Adipocyte (in vitro differentiated cells): ENCODE results near the gene BEAN1.

ENCODE experiments used
- DNase-seq: peaks from one replicate; pipeline ENCODE4 v3.0.0-alpha.2; 2015; ENCODE audit warnings: low read depth
- H3K27me3 ChIP-seq: replicated peaks from 2 replicates; pipeline ENCODE4 v1.7.0; 2013; ENCODE audit warnings: mild to moderate bottlenecking, low read length, moderate library complexity; ENCODE audit not compliant: control insufficient read depth, insufficient read depth
- H3K36me3 ChIP-seq: 2 replicates; pipeline ENCODE4 v1.7.0; 2013; ENCODE audit warnings: low read length, mild to moderate bottlenecking, moderate library complexity; ENCODE audit not compliant: control insufficient read depth, insufficient read depth, severe bottlenecking
- H3K4me1 ChIP-seq: 2 replicates; pipeline ENCODE4 v1.7.0; 2013; ENCODE audit warnings: mild to moderate bottlenecking, low read length, moderate library complexity; ENCODE audit not compliant: control insufficient read depth, insufficient read depth
- H3K4me3 ChIP-seq: 2 replicates; pipeline ENCODE4 v1.7.0; 2013; ENCODE audit warnings: mild to moderate bottlenecking, low read length, moderate library complexity
- H3K9ac ChIP-seq: 2 replicates; pipeline ENCODE4 v1.7.0; 2013; ENCODE audit warnings: mild to moderate bottlenecking, low read length, moderate library complexity
- H3K9me3 ChIP-seq: 2 replicates; pipeline ENCODE4 v1.7.0; 2013; ENCODE audit warnings: mild to moderate bottlenecking, low read length, moderate library complexity; ENCODE audit not compliant: control insufficient read depth

Gene BEAN1

DNA sequence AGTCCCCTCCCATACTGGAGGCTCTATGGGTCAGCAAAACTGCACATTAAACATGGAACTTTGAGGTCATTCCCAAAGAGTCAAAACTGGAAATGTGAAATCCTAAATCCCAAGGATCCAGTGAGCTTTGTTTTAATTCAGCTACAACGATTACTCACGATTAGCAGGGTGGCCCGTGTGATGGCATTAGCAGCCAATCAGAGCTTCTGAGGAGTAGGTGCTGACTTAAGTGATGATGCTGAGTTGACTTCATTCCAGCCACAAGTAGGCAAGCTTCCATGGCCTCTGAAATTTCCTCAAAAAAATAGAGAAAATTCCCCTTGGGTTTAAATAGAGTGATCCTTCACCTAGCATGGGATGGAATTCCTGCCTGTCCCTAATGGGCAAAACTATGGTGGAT lies 28.1 kb upstream of the BEAN1 start:
- H3K9me3 ChIP-seq = no peaks in the 10 kb centered on the region
- no peaks in the 10 kb centered on the region for H3K4me1 ChIP-seq
- H3K36me3 ChIP-seq = no peaks in the 10 kb centered on the region
- no peak overlapping the region for H3K4me3 ChIP-seq
- DNase-seq = no peak
- H3K9ac ChIP-seq = no peak overlapping the region
- H3K27me3 ChIP-seq = peaks cover 12% of the 10 kb centered on the region

DNA sequence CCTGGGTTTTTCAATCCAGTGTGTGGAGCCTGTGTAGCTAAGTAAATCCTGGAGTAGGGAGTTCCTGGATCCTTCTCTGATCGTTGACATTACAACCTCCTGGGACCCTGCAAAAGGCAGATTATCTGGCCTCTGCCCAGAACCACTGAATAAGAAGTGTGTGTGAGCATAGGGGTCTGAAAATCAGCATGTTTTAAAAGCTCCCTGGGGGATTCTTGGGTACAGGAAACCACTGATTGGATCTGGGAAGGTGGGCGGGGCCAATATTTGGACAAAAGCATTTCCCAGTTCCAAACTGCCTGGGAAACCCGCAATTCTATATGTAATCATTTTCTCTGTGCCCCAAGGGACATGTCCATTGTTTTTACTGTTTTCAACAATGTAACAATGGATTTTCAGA lies 27.2 kb upstream of the BEAN1 start:
- Histone ChIP-seq H3K36me3 (no peaks in the 10 kb centered on the region), H3K4me3 (no peak overlapping the region), H3K27me3 (peaks cover 15% of the 10 kb centered on the region), H3K9me3 (peaks cover under 1% of the 10 kb centered on the region), H3K9ac (no peak overlapping the region), H3K4me1 (no peaks in the 10 kb centered on the region)
- DNase-seq = no peak

DNA sequence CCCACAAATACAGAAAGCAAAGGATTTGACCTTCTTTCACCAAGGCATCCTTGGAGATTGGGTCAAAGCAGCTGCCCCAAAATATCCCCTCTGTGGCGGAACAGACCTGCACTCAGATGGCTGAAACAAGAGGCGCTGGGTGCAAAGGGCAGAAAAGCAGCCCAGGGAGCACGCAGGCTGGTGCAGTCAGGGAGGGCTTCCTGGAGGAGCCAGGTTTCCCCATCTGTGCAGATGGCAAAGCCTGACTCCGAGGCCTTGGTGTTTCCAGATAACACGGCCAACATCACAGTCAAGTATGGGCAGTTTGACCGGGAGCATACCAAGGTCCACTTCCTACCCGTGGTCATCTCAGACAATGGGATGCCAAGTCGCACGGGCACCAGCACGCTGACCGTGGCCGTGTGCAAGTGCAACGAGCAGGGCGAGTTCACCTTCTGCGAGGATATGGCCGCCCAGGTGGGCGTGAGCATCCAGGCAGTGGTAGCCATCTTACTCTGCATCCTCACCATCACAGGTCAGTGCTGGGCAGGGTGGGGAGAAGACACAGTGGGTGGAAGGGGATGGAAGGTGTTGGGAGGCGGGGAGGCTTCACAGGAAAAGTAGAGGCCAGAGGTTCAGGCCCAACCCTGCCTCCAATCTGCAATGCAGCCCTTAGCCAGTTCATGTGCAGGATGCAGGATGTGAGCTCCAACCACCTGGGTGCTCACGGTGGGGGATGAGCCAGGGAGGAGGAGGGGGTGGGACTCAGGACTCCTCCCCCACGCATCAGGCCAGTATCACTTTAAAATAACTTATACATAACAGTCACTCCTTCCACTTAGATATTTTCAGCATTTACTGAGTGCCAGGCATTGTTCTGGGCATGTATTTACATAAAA lies 26.4 kb upstream of the BEAN1 start:
- H3K36me3 ChIP-seq = no peaks in the 10 kb centered on the region
- DNase-seq = no peak
- H3K27me3 ChIP-seq = peaks cover 19% of the 10 kb centered on the region
- no peak overlapping the region for H3K9ac ChIP-seq
- H3K4me1 ChIP-seq = no peaks in the 10 kb centered on the region
- no peak overlapping the region for H3K4me3 ChIP-seq
- H3K9me3 ChIP-seq = peaks cover 5% of the 10 kb centered on the region

DNA sequence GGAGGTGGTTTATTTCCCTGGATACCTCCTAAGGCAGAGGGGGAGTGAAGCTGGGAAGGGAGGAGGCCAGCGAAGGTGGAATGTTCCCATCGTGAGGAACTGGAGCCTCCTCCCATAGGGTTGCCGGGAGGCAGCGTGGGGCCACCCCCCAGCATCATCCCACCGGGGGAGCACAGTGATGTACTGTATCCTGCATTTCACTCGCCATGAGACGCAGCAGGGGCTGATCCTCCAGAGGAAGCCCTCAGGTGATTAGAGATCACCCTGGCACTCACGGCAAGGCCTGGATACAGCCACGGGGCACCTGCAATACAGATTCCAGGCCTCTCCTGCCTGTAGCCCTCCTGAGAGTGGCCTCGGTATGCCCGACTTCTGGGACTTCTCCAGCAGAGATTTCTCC lies 25.5 kb upstream of the BEAN1 start:
- no peak for DNase-seq
- peaks cover 25% of the 10 kb centered on the region for H3K27me3 ChIP-seq
- no peak overlapping the region for H3K4me3 ChIP-seq
- H3K36me3 ChIP-seq = no peaks in the 10 kb centered on the region
- peaks cover 5% of the 10 kb centered on the region for H3K9me3 ChIP-seq
- peaks cover under 1% of the 10 kb centered on the region for H3K4me1 ChIP-seq
- H3K9ac ChIP-seq = no peak overlapping the region

DNA sequence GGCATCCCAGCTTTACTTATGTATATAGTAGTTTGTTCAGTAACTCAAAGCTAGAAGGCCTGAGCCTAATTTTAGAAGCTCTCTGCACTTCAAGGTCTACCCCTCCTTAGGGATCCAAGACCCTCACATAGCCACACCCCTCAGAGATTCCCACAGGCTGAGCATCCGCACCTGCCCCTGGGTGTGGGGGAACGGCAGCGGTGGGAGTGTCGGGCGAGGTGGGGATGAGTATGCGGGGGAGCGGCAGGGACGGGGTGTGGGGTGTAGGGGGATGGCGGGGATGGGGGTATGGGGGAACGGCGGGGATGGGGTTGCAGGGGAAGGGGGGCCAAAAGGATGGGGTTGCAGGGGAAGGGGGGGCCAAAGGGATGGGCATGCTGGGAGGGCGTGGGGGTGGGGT lies 24.9 kb upstream of the BEAN1 start:
- Histone ChIP-seq H3K36me3 (no peaks in the 10 kb centered on the region), H3K9ac (no peak overlapping the region), H3K4me1 (peaks cover 6% of the 10 kb centered on the region), H3K4me3 (no peak overlapping the region), H3K27me3 (peaks cover 25% of the 10 kb centered on the region), H3K9me3 (peaks cover 5% of the 10 kb centered on the region)
- no peak for DNase-seq

DNA sequence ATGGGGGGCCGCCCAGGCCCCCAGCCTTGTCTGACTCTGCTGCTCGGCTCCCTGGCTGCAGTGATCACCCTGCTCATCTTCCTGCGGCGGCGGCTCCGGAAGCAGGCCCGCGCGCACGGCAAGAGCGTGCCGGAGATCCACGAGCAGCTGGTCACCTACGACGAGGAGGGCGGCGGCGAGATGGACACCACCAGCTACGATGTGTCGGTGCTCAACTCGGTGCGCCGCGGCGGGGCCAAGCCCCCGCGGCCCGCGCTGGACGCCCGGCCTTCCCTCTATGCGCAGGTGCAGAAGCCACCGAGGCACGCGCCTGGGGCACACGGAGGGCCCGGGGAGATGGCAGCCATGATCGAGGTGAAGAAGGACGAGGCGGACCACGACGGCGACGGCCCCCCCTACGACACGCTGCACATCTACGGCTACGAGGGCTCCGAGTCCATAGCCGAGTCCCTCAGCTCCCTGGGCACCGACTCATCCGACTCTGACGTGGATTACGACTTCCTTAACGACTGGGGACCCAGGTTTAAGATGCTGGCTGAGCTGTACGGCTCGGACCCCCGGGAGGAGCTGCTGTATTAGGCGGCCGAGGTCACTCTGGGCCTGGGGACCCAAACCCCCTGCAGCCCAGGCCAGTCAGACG lies 24.4 kb upstream of the BEAN1 start:
- Histone ChIP-seq H3K36me3 (no peaks in the 10 kb centered on the region), H3K27me3 (peaks cover 25% of the 10 kb centered on the region), H3K9ac (no peak overlapping the region), H3K9me3 (peaks cover 5% of the 10 kb centered on the region), H3K4me1 (peaks cover 6% of the 10 kb centered on the region), H3K4me3 (no peak overlapping the region)
- no peak for DNase-seq

DNA sequence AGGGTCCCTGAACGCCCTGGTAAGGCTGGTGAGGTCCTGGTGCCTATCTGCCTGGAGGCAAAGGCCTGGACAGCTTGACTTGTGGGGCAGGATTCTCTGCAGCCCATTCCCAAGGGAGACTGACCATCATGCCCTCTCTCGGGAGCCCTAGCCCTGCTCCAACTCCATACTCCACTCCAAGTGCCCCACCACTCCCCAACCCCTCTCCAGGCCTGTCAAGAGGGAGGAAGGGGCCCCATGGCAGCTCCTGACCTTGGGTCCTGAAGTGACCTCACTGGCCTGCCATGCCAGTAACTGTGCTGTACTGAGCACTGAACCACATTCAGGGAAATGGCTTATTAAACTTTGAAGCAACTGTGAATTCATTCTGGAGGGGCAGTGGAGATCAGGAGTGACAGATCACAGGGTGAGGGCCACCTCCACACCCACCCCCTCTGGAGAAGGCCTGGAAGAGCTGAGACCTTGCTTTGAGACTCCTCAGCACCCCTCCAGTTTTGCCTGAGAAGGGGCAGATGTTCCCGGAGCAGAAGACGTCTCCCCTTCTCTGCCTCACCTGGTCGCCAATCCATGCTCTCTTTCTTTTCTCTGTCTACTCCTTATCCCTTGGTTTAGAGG lies 23.5 kb upstream of the BEAN1 start:
- Histone ChIP-seq H3K4me3 (no peak overlapping the region), H3K4me1 (peaks cover 9% of the 10 kb centered on the region), H3K36me3 (no peaks in the 10 kb centered on the region), H3K9me3 (peaks cover 5% of the 10 kb centered on the region), H3K9ac (no peak overlapping the region), H3K27me3 (peaks cover 25% of the 10 kb centered on the region)
- no peak for DNase-seq

DNA sequence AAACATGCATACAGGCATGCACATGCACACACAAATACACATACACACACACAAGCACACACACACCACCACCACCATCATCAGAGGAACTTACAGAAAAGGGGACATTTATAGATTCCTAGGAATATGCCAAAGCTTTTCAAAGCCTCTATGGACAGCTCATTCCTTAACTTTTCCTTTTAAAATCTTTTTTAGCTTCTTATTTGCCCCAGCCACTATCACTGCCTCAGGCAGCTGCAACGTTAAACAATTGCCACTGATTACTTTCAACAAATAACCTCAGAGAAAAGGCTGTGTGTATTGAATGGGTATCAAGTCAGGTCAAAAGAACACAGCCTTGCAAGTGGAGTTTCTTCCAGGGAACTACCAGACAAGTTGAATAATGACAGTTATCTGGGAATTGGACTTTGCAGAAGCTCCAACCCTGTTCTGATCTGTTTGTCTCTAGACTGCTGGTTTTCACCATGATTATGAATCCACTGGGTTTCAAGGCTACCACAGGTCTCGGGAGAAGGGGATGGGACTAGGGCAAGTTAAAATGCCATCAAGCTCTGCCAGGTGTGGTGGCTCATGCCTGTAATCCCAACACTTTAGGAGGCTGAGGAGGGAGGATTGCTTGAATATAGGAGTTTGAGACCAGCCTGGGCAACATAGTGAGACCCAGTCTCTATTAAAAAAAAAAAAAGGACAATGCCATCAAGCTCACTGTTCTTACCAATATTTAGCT lies 21.9 kb upstream of the BEAN1 start:
- Histone ChIP-seq H3K36me3 (no peaks in the 10 kb centered on the region), H3K4me1 (peaks cover 16% of the 10 kb centered on the region), H3K27me3 (peaks cover 25% of the 10 kb centered on the region), H3K9ac (no peak overlapping the region), H3K9me3 (peaks cover 5% of the 10 kb centered on the region), H3K4me3 (no peak overlapping the region)
- no peak for DNase-seq

DNA sequence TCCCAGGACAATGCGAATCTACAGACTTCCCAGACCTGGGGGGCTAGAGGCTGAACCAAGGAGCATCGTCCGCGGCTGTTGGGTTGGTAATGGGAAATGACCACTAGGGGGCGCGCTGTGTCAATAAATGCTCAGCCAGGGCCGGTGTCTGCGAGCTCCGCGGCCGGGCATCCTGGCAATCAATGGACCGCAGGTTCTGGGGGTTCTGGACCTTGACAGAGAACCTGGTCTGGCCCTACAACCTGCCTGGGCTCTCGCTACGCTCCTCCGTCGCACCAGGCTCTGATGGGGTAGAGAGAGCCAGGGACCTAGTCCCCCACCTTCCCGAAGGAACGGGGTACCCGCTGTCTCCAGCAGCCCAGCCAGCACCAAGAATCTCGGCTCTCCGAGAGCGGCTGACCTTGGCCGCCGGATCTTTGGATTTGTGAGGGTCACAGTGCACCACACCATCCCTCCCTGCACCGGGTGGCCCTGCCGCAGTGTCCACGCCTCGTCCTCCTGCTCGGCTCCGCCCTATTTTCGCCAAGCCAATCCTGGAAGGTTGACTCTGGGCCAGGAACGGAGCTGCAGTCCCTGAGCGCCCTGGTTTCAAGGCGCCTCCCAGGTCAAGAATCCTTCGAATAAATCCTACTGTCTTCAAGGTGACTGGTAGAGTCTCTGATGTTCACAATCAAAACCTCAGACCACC lies 20.4 kb upstream of the BEAN1 start:
- Histone ChIP-seq H3K4me1 (peaks cover 16% of the 10 kb centered on the region), H3K9ac (peak overlapping the region; percentile 58), H3K4me3 (peak overlapping the region; percentile 85), H3K27me3 (peaks cover 25% of the 10 kb centered on the region), H3K9me3 (peaks cover 5% of the 10 kb centered on the region), H3K36me3 (no peaks in the 10 kb centered on the region)
- DNase-seq = peak; percentile 94

DNA sequence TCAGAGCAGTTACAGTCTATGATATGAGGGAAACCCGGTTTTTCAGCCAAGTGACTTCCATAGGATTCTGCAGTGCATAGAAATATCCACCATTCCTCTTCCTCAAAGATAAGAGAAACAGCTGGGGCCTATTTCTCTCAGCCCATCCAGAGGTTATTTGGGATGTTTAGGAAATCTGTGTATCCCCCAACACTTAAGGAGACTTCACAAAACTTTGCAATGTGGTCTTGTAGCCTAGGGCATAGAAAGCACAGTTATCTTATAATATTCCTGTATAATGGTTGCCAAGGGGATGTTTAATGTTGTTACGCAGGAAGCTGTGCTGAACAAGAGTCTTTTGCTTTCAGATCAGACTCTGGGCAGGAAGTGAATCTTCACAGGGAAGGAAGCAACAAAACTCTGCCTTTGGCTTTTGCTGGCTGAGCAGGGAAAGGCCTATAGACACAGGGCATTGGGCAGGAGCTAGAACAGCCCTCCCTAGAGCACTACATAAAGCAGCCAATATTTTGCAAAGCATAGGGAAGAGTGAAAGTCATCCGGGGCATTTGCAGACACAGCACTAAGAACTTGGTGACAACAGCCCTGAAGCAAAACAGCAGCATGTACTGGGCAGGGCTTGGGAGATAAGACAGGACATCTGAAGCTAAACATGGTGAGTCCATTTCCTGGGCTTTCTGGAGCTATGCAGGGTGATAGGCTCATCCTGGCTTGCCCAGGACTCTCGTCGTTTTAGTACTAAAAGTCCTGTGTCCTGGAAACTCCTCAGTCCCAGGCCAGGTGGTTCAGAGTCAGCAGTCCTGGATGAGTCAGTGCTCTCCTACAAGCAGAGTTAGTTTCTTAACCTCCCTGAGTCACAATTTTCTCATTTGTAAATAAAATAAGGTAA lies 18.7 kb upstream of the BEAN1 start:
- Histone ChIP-seq H3K36me3 (no peaks in the 10 kb centered on the region), H3K9ac (peak overlapping the region; percentile 2), H3K27me3 (peaks cover 23% of the 10 kb centered on the region), H3K4me1 (peaks cover 16% of the 10 kb centered on the region), H3K9me3 (peaks cover 5% of the 10 kb centered on the region), H3K4me3 (no peak overlapping the region)
- DNase-seq = peak; percentile 73
